Karpas-422 (cell line): ENCODE results near the gene PCDHGA11. TPM values are rescaled to one million over a fixed set of nuclear protein-coding genes. Genes with fewer than 3 reads are reported as not detected.
"Not testable (repeated sequence)": the region's sequence is repeated elsewhere in the genome, so short reads cannot be mapped to it uniquely, and the experiment has no call there.

Experiments used
- DNase-seq: peaks from one replicate; pipeline ENCODE4 v3.0.0-alpha.2; 2015
- H2AFZ ChIP-seq: fragments of 200-600 bp; sonication (generic); 2 replicates; pipeline ENCODE4 v1.6.1; 2014; ENCODE audit warnings: antibody characterized with exemption, low read length, mixed read lengths
- H3K27ac ChIP-seq: fragments of 200-600 bp; sonication (generic); 2 replicates; pipeline ENCODE4 v1.5.1; 2014; ENCODE audit warnings: mild to moderate bottlenecking, low read length, moderate library complexity
- H3K27me3 ChIP-seq: fragments of 200-600 bp; sonication (generic); 2 replicates; pipeline ENCODE4 v1.6.1; 2014; ENCODE audit warnings: low read length, mixed read lengths
- H3K36me3 ChIP-seq: fragments of 200-600 bp; sonication (generic); 2 replicates; pipeline ENCODE4 v1.6.1; 2014; ENCODE audit warnings: low read length, mixed read lengths; ENCODE audit not compliant: insufficient read depth
- H3K4me1 ChIP-seq: fragments of 200-600 bp; sonication (generic); 2 replicates; pipeline ENCODE4 v1.6.1; 2014; ENCODE audit warnings: mild to moderate bottlenecking, low read length, mixed read lengths
- H3K4me2 ChIP-seq: fragments of 200-600 bp; sonication (generic); 2 replicates; pipeline ENCODE4 v1.6.1; 2014; ENCODE audit warnings: low read length, low read depth, mild to moderate bottlenecking; ENCODE audit not compliant: poor library complexity, severe bottlenecking
- H3K4me3 ChIP-seq: fragments of 200-600 bp; sonication (generic); 2 replicates; pipeline ENCODE4 v1.5.1; 2014; ENCODE audit warnings: mild to moderate bottlenecking, antibody characterized with exemption, low read length, mixed read lengths
- H3K79me2 ChIP-seq: fragments of 200-600 bp; sonication (generic); 2 replicates; pipeline ENCODE4 v1.6.1; 2014; ENCODE audit warnings: mild to moderate bottlenecking, low read length, mixed read lengths
- H3K9ac ChIP-seq: fragments of 200-600 bp; sonication (generic); 2 replicates; pipeline ENCODE4 v1.6.0; 2014; ENCODE audit warnings: low read length
- H3K9me2 ChIP-seq: fragments of 200-600 bp; sonication (generic), shearing (Covaris generic); replicated peaks from 2 replicates; pipeline ENCODE4 v1.6.0; 2014; ENCODE audit warnings: mild to moderate bottlenecking, low read length, moderate library complexity; ENCODE audit not compliant: insufficient read depth
- H3K9me3 ChIP-seq: fragments of 300-700, 200-600 bp; sonication (generic); 2 replicates; pipeline ENCODE4 v1.6.1; 2014; ENCODE audit warnings: low read length, mixed read lengths
- H4K20me1 ChIP-seq: fragments of 200-600 bp; sonication (generic); 2 replicates; pipeline ENCODE4 v1.6.1; 2014; ENCODE audit warnings: mild to moderate bottlenecking, antibody characterized with exemption, low read length, low read depth; ENCODE audit not compliant: insufficient read depth
- total RNA-seq: library from RNA; depleted of rRNA; stranded (reverse); fragments of >200 nt; shearing (Covaris generic); gene quantifications from 2 replicates; pipeline ENCODE4 v1.2.3, GENCODE V29; 2014; ENCODE audit warnings: low replicate concordance

PCDHGA11 gene
- total RNA-seq, 1 experiment from 2014 or later = 10.4 TPM

GRCh38 chr5:141397756-141398551 lies 22.9 kb upstream of the PCDHGA11 start, which contains the start of gene PCDHGB5:
PCDHGB5 (plus strand) TSS chr5:141397947; CDS start chr5:141398128, 181 bp downstream.
- H3K27ac ChIP-seq, H4K20me1 ChIP-seq, H2AFZ ChIP-seq, H3K27me3 ChIP-seq, H3K4me1 ChIP-seq, H3K9me2 ChIP-seq: not testable (repeated sequence)
- Histone ChIP-seq H3K9me3 (peaks cover 21% of the 10 kb centered on the region), H3K4me2 (peak within 1 kb of the TSS; percentile 17), H3K4me3 (peak within 1 kb of the TSS; percentile 51; the same call in 1 of the 2 replicates), H3K9ac (peak within 1 kb of the TSS; percentile 49), H3K36me3 (peaks cover 29% of the 10 kb centered on the region), H3K79me2 (peaks cover 22% of the 10 kb centered on the region)
- DNase-seq = peak; percentile 78

- peak overlapping the region; percentile 15; the same call in 1 of the 2 replicates for H3K4me3 ChIP-seq
- H2AFZ ChIP-seq = no peak overlapping the region
- H3K4me2 ChIP-seq = no peak overlapping the region
- H3K9ac ChIP-seq = no peak overlapping the region
- no peaks in the 10 kb centered on the region for H4K20me1 ChIP-seq
- H3K9me2 ChIP-seq = no peaks in the 10 kb centered on the region
- H3K9me3 ChIP-seq = peaks cover 17% of the 10 kb centered on the region
- no peaks in the 10 kb centered on the region for H3K4me1 ChIP-seq
- H3K27ac ChIP-seq = no peak overlapping the region
- no peaks in the 10 kb centered on the region for H3K27me3 ChIP-seq
- peaks cover 22% of the 10 kb centered on the region for H3K79me2 ChIP-seq
- peaks cover 29% of the 10 kb centered on the region for H3K36me3 ChIP-seq
- DNase-seq = no peak
These were observed 22.2 kb upstream of the PCDHGA11 start for GRCh38 chr5:141398608-141399007.

DNA sequence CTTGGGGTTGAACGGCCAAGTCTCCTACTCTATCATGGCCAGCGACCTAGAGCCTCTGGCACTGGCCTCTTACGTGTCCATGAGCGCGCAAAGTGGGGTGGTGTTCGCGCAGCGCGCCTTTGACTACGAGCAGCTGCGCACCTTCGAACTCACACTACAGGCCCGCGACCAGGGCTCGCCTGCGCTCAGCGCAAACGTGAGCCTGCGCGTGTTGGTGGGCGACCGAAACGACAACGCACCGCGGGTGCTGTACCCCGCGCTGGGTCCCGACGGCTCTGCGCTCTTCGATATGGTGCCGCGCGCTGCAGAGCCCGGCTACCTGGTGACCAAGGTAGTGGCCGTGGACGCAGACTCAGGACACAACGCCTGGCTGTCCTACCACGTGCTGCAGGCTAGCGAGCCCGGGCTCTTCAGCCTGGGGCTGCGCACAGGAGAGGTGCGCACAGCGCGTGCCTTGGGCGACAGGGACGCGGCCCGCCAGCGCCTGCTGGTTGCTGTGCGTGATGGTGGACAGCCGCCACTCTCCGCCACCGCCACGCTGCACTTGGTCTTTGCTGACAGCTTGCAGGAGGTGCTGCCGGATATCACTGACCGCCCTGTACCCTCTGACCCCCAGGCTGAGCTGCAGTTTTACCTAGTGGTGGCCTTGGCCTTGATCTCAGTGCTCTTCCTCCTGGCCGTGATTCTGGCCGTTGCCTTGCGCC lies 21.1 kb upstream of the PCDHGA11 start:
- Histone ChIP-seq H3K36me3 (peaks cover 29% of the 10 kb centered on the region), H2AFZ (no peak overlapping the region), H3K9me3 (peaks cover 16% of the 10 kb centered on the region), H3K4me1 (no peaks in the 10 kb centered on the region), H3K9me2 (no peaks in the 10 kb centered on the region), H4K20me1 (no peaks in the 10 kb centered on the region), H3K9ac (no peak overlapping the region), H3K4me3 (no peak overlapping the region), H3K4me2 (no peak overlapping the region), H3K27me3 (no peaks in the 10 kb centered on the region), H3K27ac (no peak overlapping the region), H3K79me2 (peaks cover 29% of the 10 kb centered on the region)
- DNase-seq = no peak

GRCh38 chr5:141402553-141403243 lies 18.2 kb upstream of the PCDHGA11 start, which contains the start of gene PCDHGA9:
PCDHGA9 (plus strand) TSS chr5:141402778; CDS start chr5:141402953, 175 bp downstream.
- Histone ChIP-seq H3K9me2 (no peaks in the 10 kb centered on the region), H3K4me1 (no peaks in the 10 kb centered on the region), H3K4me2 (no peak within 1 kb of the TSS)

GRCh38 chr5:141403387-141403786 lies 17.5 kb upstream of the PCDHGA11 start:
- Histone ChIP-seq H3K4me3 (no peak overlapping the region), H3K9me2 (no peaks in the 10 kb centered on the region), H3K4me1 (no peaks in the 10 kb centered on the region), H3K9ac (no peak overlapping the region), H3K27ac (no peak overlapping the region), H3K79me2 (peaks cover 55% of the 10 kb centered on the region), H3K9me3 (peaks cover 23% of the 10 kb centered on the region), H3K4me2 (no peak overlapping the region), H4K20me1 (no peaks in the 10 kb centered on the region), H3K36me3 (peaks cover 29% of the 10 kb centered on the region), H2AFZ (no peak overlapping the region), H3K27me3 (no peaks in the 10 kb centered on the region)
- no peak for DNase-seq

More at GRCh38 chr5:141402553-141403243, 18.2 kb upstream of the PCDHGA11 start, which contains the start of gene PCDHGA9:
- Histone ChIP-seq H3K27me3 (no peaks in the 10 kb centered on the region), H3K79me2 (peaks cover 54% of the 10 kb centered on the region), H3K36me3 (peaks cover 29% of the 10 kb centered on the region), H3K27ac (no peak within 1 kb of the TSS), H4K20me1 (no peaks in the 10 kb centered on the region), H2AFZ (no peak within 1 kb of the TSS), H3K4me3 (no peak within 1 kb of the TSS), H3K9ac (no peak within 1 kb of the TSS), H3K9me3 (peaks cover 23% of the 10 kb centered on the region)
- DNase-seq = no peak

DNA sequence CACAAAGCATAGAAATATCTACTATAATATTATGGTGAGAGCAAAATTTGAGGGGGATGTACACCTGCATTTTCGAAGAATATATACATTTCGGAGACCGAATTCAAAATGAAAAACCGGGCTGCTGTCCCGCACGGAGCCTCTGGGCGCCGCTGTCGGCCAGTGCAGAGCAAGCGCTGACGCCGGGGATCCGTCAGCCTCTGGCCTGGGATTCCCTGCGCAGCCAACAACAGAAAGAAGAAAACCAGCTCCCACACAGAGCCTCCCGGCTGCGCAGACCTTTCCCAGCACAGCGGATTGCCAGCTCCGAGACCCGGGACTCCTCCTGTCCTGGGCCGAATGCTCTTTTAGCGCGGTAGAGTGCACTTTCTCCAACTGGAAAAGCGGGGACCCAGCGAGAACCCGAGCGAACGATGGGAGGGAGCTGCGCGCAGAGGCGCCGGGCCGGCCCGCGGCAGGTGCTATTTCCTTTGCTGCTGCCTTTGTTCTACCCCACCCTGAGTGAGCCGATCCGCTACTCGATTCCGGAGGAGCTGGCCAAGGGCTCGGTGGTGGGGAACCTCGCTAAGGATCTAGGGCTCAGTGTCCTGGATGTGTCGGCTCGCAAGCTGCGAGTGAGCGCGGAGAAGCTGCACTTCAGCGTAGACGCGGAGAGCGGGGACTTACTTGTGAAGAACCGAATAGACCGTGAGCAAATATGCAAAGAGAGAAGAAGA lies 12.9 kb upstream of the PCDHGA11 start, which contains the start of gene PCDHGB6:
Gene PCDHGB6, plus strand, starts transcription at position 232 of the 716 bp plus-strand sequence. Its CDS starts 182 bp downstream, at position 414.
- not testable (repeated sequence) for H3K4me2 ChIP-seq, H3K36me3 ChIP-seq, DNase-seq, H3K9ac ChIP-seq, H3K4me1 ChIP-seq, H3K4me3 ChIP-seq, H3K27ac ChIP-seq, H2AFZ ChIP-seq, H3K9me2 ChIP-seq, H4K20me1 ChIP-seq, H3K27me3 ChIP-seq, H3K9me3 ChIP-seq
- H3K79me2 ChIP-seq = peaks cover 37% of the 10 kb centered on the region

DNA sequence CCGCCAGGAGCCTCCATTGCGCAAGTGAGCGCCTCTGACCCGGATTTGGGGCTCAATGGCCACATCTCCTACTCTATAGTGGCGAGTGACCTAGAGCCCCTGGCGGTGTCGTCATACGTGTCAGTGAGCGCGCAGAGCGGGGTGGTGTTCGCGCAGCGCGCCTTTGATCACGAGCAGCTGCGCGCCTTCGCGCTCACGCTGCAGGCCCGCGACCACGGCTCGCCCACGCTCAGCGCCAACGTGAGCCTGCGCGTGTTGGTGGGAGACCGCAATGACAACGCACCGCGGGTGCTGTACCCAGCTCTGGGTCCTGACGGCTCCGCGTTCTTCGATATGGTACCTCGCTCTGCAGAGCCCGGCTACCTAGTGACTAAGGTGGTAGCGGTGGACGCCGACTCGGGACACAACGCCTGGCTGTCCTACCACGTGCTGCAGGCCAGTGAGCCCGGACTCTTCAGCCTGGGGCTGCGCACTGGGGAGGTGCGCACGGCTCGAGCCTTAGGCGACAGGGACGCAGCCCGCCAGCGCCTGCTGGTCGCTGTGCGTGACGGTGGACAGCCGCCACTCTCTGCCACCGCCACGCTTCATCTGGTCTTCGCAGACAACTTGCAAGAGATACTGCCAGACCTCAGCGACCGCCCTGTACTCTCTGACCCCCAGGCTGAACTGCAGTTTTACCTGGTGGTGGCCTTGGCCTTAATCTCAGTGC lies 11.1 kb upstream of the PCDHGA11 start:
- no peak for DNase-seq
- Histone ChIP-seq H3K4me3 (no peak overlapping the region), H3K79me2 (peaks cover 38% of the 10 kb centered on the region), H3K9me2 (no peaks in the 10 kb centered on the region), H3K36me3 (peaks cover 25% of the 10 kb centered on the region), H3K4me1 (peaks cover 3% of the 10 kb centered on the region; the same call in 1 of the 2 replicates), H4K20me1 (no peaks in the 10 kb centered on the region), H3K9ac (no peak overlapping the region), H3K4me2 (no peak overlapping the region), H3K27ac (no peak overlapping the region), H3K27me3 (no peaks in the 10 kb centered on the region), H3K9me3 (peaks cover 7% of the 10 kb centered on the region), H2AFZ (no peak overlapping the region)
